GM12878 (cell line): Measurements from ENCODE around the gene PIK3R4.

Source experiments
- KDM1A ChIP-seq: fragments of 200-600 bp; sonication (generic); IDR thresholded peaks from 2 replicates; pipeline ENCODE4 v1.6.1; 2016; ENCODE audit warnings: borderline replicate concordance
- ZNF207 ChIP-seq: fragments of 450-650 bp; IDR thresholded peaks from 2 replicates; pipeline ENCODE4 v1.6.1; 2014; ENCODE audit warnings: antibody characterized with exemption, mild to moderate bottlenecking, borderline replicate concordance
- TF ChIP-seq, protein P1 (sequence below): fragments of 150-350 bp; IDR thresholded peaks from 2 replicates; pipeline ENCODE4 v1.6.1; 2016; ENCODE audit warnings: low read depth, low read length

DNA sequence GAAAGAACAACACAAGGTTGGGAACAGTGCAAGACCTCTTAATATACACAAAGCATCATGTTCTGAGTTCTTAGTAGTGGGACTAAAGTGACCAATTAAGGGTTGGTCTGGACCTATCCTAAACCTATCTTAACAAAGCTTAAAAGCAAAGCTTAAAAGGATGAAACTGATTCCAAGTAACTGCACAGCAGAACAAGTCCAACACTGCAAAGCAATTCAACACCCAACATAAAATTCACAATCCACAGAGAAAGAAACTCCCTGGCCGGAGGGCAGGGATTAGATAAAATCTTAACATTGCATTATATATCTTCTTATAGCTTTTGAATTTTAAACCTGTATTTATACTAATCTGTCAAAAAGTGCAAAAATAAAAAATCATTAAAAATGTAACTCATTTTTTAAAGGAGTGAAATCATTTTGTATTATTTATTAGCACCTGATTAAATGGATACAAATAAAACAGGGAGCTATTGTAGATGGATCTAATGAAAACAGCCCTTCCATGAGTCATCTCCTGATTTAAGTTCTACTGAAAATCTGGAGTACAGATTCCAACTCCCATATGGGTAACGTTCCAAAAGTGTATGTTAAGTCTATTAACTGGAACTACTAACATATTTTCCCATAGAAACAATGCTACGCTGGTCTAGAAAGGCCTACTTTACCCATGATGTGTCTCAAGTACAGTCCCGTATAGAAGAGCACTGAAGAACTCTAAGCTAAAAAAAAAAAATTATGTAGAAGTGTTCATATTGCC is 34.9 kb downstream of the PIK3R4 start:
- TF ChIP-seq, protein P1, sequence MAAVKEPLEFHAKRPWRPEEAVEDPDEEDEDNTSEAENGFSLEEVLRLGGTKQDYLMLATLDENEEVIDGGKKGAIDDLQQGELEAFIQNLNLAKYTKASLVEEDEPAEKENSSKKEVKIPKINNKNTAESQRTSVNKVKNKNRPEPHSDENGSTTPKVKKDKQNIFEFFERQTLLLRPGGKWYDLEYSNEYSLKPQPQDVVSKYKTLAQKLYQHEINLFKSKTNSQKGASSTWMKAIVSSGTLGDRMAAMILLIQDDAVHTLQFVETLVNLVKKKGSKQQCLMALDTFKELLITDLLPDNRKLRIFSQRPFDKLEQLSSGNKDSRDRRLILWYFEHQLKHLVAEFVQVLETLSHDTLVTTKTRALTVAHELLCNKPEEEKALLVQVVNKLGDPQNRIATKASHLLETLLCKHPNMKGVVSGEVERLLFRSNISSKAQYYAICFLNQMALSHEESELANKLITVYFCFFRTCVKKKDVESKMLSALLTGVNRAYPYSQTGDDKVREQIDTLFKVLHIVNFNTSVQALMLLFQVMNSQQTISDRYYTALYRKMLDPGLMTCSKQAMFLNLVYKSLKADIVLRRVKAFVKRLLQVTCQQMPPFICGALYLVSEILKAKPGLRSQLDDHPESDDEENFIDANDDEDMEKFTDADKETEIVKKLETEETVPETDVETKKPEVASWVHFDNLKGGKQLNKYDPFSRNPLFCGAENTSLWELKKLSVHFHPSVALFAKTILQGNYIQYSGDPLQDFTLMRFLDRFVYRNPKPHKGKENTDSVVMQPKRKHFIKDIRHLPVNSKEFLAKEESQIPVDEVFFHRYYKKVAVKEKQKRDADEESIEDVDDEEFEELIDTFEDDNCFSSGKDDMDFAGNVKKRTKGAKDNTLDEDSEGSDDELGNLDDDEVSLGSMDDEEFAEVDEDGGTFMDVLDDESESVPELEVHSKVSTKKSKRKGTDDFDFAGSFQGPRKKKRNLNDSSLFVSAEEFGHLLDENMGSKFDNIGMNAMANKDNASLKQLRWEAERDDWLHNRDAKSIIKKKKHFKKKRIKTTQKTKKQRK = no peak
- TF ChIP-seq ZNF207 (no peak), KDM1A (no peak)
